Stomach (tissue), 4 donors: Measurements from ENCODE around the gene GBE1.

Experiments
- POLR2A ChIP-seq, 4 donors: fragments of 450-650 bp; IDR thresholded peaks; one replicate each; pipeline ENCODE4 v1.6.1; 2016; ENCODE audit warnings: antibody characterized with exemption in 4 of 4, control low read depth in 2 of 4, mild to moderate bottlenecking in 1 of 4, moderate library complexity in 1 of 4
- TF ChIP-seq, protein P1 (sequence below), 7 experiments: fragments of 450-650 bp in 4 of 7; fragments of 200-600 bp in 3 of 7; sonication (generic) in 3 of 7; IDR thresholded peaks; one replicate each; pipeline ENCODE4 v1.5.1; 2016 to 2019; ENCODE audit warnings: antibody characterized with exemption in 7 of 7, control low read depth in 2 of 7, mild to moderate bottlenecking in 1 of 7

DNA sequence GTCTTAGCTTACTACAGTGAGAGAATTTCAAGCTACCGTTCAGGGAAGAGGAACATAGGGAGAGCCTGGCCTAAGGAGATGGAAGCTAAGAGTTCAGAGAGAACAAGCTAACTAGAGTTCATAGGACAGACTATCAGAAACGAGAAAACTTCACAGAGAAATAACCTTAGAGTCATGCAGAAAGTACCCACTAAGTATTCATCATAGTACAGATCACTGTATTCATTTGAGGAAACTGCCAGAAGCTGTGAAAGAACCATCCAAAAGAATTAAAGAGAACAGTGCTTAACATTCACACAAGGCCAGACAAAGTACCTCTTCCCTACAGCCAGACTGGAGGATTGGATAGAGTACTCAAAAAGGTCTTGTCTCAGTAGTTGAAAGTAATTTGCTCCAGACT is 15.2 kb upstream of the GBE1 start:
- no peak for TF ChIP-seq POLR2A (IDR thresholded peaks at IDR 0.05)
- TF ChIP-seq, protein P1, sequence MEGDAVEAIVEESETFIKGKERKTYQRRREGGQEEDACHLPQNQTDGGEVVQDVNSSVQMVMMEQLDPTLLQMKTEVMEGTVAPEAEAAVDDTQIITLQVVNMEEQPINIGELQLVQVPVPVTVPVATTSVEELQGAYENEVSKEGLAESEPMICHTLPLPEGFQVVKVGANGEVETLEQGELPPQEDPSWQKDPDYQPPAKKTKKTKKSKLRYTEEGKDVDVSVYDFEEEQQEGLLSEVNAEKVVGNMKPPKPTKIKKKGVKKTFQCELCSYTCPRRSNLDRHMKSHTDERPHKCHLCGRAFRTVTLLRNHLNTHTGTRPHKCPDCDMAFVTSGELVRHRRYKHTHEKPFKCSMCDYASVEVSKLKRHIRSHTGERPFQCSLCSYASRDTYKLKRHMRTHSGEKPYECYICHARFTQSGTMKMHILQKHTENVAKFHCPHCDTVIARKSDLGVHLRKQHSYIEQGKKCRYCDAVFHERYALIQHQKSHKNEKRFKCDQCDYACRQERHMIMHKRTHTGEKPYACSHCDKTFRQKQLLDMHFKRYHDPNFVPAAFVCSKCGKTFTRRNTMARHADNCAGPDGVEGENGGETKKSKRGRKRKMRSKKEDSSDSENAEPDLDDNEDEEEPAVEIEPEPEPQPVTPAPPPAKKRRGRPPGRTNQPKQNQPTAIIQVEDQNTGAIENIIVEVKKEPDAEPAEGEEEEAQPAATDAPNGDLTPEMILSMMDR (IDR thresholded peaks at IDR 0.05) = no peak
